Suprapubic skin (tissue), 4 donors: Measurements from ENCODE around the gene ADGRF1.

Experiments used
- CTCF ChIP-seq, 2 donors: fragments of 200-600 bp in 1 of 2; fragments of 450-650 bp in 1 of 2; sonication (generic) in 1 of 2; IDR thresholded peaks; one replicate each; pipeline ENCODE4 v1.5.1; 2016 to 2019; ENCODE audit warnings: antibody characterized with exemption in 2 of 2, mild to moderate bottlenecking in 1 of 2, moderate library complexity in 1 of 2
- POLR2A ChIP-seq, 2 donors: fragments of 450-650 bp; IDR thresholded peaks; one replicate each; pipeline ENCODE4 v1.6.1; 2017; ENCODE audit warnings: antibody characterized with exemption in 2 of 2, mild to moderate bottlenecking in 2 of 2, moderate library complexity in 2 of 2
- POLR2AphosphoS5 ChIP-seq, 3 donors: sonication (generic); formaldehyde crosslinking; IDR thresholded peaks; one replicate each; pipeline ENCODE4 v1.6.1; 2017; ENCODE audit warnings: antibody characterized with exemption in 3 of 3

GRCh38 chr6:46956409-46956808, 85.7 kb downstream of the ADGRF1 start:
- TF ChIP-seq CTCF (IDR thresholded peaks at IDR 0.05) (no peak), POLR2AphosphoS5 (IDR thresholded peaks at IDR 0.05) (no peak), POLR2A (IDR thresholded peaks at IDR 0.05) (no peak)
